A549 treated with Mapracorat at 1 μM for 4 hours (cell line): ENCODE data around the gene PCDHGC5. TPM values are rescaled to one million over a fixed set of nuclear protein-coding genes. Genes with fewer than 3 reads are reported as not detected.

ENCODE experiments used
- total RNA-seq: library from RNA; stranded (reverse); fragments of 200-300 nt; extraction: Qiagen RNA extraction; gene quantifications from 5 replicates; pipeline ENCODE4 v1.2.3, GENCODE V29; 2022

The PCDHGC5 gene
- total RNA-seq: not detected in 5 replicates

DNA sequence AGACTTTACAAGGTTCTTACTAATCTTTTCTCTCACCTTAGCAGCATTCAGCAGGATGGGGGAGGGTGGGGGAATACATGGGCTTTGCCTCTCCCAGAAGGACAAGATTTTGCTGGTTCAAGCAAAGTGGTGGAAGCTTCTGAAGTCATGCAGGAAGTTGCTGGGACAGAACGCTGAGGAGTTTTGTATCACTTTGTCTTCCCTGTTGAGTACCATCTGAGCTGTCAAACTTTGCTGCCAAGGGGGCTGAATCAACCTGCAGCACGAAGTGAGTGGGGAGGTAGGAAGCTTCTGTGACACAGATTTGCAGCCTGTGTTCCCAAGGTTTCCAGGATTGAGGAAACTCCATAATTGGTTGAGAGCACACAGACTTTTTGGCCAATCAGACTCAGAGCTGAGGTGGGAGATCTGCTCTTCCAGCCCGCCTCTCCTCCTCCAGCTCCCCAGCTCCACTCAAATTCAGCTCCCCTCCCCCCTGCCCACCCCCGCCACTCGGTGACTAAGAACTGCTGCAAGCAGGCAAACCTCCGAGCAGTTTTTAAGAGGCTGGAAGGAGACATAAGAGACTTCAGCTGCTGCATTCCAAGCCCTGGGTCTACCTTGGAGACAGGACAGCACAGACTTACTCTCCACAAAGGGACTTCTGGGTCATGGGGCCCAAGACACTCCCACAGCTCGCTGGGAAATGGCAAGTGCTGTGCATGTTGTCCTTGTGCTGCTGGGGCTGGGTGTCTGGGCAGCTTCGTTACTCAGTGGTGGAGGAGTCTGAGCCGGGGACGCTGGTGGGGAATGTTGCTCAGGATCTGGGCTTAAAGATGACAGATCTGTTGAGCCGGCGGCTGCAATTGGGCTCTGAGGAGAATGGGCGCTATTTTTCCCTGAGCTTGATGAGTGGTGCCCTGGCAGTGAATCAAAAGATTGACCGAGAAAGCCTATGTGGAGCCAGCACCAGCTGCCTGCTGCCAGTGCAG lies at the start of gene PCDHGC5:
Gene PCDHGC5 (plus strand): TSS at position 491 of the 971 bp plus-strand sequence. CDS start 160 bp downstream, at position 651.

DNA sequence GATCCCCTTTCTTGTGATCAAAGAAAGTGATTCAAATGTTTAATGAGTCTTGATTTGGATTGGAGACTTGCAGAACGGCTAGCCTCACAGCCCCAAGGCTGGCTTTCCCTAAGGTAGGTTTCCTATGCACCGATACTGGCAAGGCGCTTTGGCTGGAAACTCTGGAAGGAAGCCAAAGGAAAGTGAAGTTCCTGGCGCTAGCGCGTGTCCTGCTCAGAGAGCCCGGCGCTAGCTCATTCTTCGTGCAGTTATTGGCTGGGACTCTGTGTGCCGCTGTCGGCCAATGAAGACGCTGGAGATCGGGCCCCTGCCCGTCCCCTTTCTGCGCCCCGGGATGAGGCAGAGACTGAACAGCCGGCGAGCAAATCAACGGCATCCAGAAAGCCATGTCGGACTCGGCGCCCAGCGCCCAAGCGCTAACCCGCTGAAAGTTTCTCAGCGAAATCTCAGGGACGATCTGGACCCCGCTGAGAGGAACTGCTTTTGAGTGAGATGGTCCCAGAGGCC lies 13.2 kb upstream of the PCDHGC5 start, which contains the start of gene PCDHGC3:
Gene PCDHGC3 (plus strand): TSS at position 342 of the 507 bp plus-strand sequence. CDS start 151 bp downstream, at position 493.

DNA sequence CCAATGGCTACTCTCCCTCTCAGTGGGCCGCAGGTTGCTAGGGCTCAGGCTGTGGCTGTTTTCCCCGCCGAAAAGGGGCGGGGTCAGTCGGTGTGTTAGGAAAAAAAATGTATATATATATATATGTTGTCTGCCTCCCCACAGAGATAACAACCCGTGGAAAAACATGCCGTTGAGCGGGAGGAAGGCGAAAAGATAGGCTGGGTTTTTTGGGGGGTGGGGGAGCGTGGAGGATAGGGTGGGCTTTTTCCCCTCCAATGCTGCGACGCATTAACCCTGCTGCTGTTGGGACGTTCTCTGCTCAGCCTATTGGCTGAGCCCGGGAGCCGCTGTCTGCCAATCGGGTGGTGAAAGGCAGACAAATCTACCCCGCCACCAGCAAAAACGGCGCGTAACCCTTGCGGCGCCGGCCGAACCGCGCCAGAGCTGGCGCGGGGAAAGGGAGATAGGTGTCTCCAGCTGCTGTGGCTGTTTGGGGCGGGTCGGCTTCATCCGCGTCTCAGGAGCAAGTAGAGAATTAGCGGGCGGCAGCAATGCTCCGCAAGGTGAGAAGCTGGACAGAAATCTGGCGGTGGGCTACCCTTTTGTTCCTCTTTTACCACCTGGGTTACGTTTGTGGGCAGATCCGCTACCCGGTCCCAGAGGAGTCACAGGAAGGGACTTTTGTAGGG lies 4.1 kb upstream of the PCDHGC5 start, which contains the start of gene PCDHGC4:
Gene PCDHGC4 (plus strand): TSS at position 390 of the 671 bp plus-strand sequence. CDS start 144 bp downstream, at position 534.

Other genes with a start within 250 kb of the PCDHGC5 start
- gene PCDHB15, start 243.7 kb upstream of the PCDHGC5 start, total RNA-seq: 0.06 to 0.11 TPM (median 0.10 TPM) in 3 of 5 replicates, not detected in the others
- not detected in 5 replicates for gene SLC25A2, start 185.0 kb upstream of the PCDHGC5 start, total RNA-seq
- gene TAF7, start 168.3 kb upstream of the PCDHGC5 start, total RNA-seq: 60.0 to 73.5 TPM (median 68.7 TPM) in 5 replicates
- gene PCDHGA1, start 158.6 kb upstream of the PCDHGC5 start, total RNA-seq: 0.24 to 0.29 TPM (median 0.26 TPM) in 5 replicates
- 0.42 to 0.91 TPM (median 0.68 TPM) in 5 replicates for gene PCDHGA2, start 150.3 kb upstream of the PCDHGC5 start, total RNA-seq
- not detected in 5 replicates for gene PCDHGA3, start 145.3 kb upstream of the PCDHGC5 start, total RNA-seq
- gene PCDHGB1, start 139.0 kb upstream of the PCDHGC5 start, total RNA-seq: 1.3 to 2.0 TPM (median 1.9 TPM) in 5 replicates
- gene PCDHGA4, start 134.1 kb upstream of the PCDHGC5 start, total RNA-seq: 0.07 to 0.22 TPM (median 0.12 TPM) in 5 replicates
- gene PCDHGB2, start 129.1 kb upstream of the PCDHGC5 start, total RNA-seq: 0.06 to 0.11 TPM (median 0.07 TPM) in 4 of 5 replicates, not detected in the other
- gene PCDHGA5, start 124.9 kb upstream of the PCDHGC5 start, total RNA-seq: 0.09 to 0.17 TPM (median 0.14 TPM) in 5 replicates
- 0.10 to 0.31 TPM (median 0.21 TPM) in 5 replicates for gene PCDHGB3, start 118.8 kb upstream of the PCDHGC5 start, total RNA-seq
- 0.13 to 0.27 TPM (median 0.21 TPM) in 5 replicates for gene PCDHGA6, start 115.2 kb upstream of the PCDHGC5 start, total RNA-seq
- gene PCDHGA7, start 106.3 kb upstream of the PCDHGC5 start, total RNA-seq: 0.69 to 1.1 TPM (median 0.90 TPM) in 5 replicates
- gene PCDHGB4, start 101.4 kb upstream of the PCDHGC5 start, total RNA-seq: 0.55 to 1.0 TPM (median 0.97 TPM) in 5 replicates
- 0.02 to 0.06 TPM (median 0.06 TPM) in 3 of 5 replicates, not detected in the others for gene PCDHGA8, start 96.4 kb upstream of the PCDHGC5 start, total RNA-seq
- gene PCDHGB5, start 91.1 kb upstream of the PCDHGC5 start, total RNA-seq: 1.6 to 2.6 TPM (median 2.2 TPM) in 5 replicates
- gene PCDHGA9, start 86.3 kb upstream of the PCDHGC5 start, total RNA-seq: 0.06 to 0.08 TPM (median 0.06 TPM) in 3 of 5 replicates, not detected in the others
- gene PCDHGB6, start 81.1 kb upstream of the PCDHGC5 start, total RNA-seq: 0.08 to 0.13 TPM (median 0.12 TPM) in 5 replicates
- 0.02 to 0.03 TPM in 2 of 5 replicates, not detected in the others for gene PCDHGA10, start 76.1 kb upstream of the PCDHGC5 start, total RNA-seq
- gene PCDHGB7, start 71.4 kb upstream of the PCDHGC5 start, total RNA-seq: 0.05 to 0.10 TPM (median 0.07 TPM) in 3 of 5 replicates, not detected in the others
- gene PCDHGA11, start 68.0 kb upstream of the PCDHGC5 start, total RNA-seq: 0.04 to 0.06 TPM (median 0.05 TPM) in 3 of 5 replicates, not detected in the others
- 0.02 TPM in 1 of 5 replicates, not detected in the others for gene PCDHGA12, start 58.6 kb upstream of the PCDHGC5 start, total RNA-seq
- 5.1 to 6.3 TPM (median 5.9 TPM) in 5 replicates for gene PCDHGC3, start 13.1 kb upstream of the PCDHGC5 start, total RNA-seq
- not detected in 5 replicates for gene PCDHGC4, start 4.1 kb upstream of the PCDHGC5 start, total RNA-seq
- gene DIAPH1, start 129.9 kb downstream of the PCDHGC5 start, total RNA-seq: 95.8 to 107 TPM (median 98.2 TPM) in 5 replicates
- 44.0 to 51.0 TPM (median 48.7 TPM) in 5 replicates for gene HDAC3, start 147.8 kb downstream of the PCDHGC5 start, total RNA-seq
- gene RELL2, start 147.9 kb downstream of the PCDHGC5 start, total RNA-seq: 3.5 to 5.4 TPM (median 4.5 TPM) in 5 replicates
- 9.1 to 13.3 TPM (median 9.9 TPM) in 5 replicates for gene FCHSD1, start 162.3 kb downstream of the PCDHGC5 start, total RNA-seq
- gene ARAP3, start 193.1 kb downstream of the PCDHGC5 start, total RNA-seq: 2.7 to 4.8 TPM (median 4.3 TPM) in 5 replicates